Measurements from ENCODE around the gene MAGI1. TPM values are rescaled to one million over a fixed set of nuclear protein-coding genes. Genes with fewer than 3 reads are reported as not detected.
"Not testable (repeated sequence)": the region's sequence is repeated elsewhere in the genome, so short reads cannot be mapped to it uniquely, and the experiment has no call there.

The MAGI1 gene
- total RNA-seq, 2 experiments from 2014 or later, result 0.04 TPM; not detected in 1

GRCh38 chr3:65540666-65541065, 498.1 kb downstream of the MAGI1 start:
- no peak overlapping the region for H3K27ac Mint-ChIP-seq
- no peaks in the 10 kb centered on the region for H3K4me1 Mint-ChIP-seq
- CTCF ChIA-PET, result no interaction called here
- H3K36me3 Mint-ChIP-seq (ENCODE audit: low read depth), result no peaks in the 10 kb centered on the region
- no peak overlapping the region for H3K4me3 Mint-ChIP-seq
- DNase-seq, result no peak
- H3K27me3 Mint-ChIP-seq, result no peaks in the 10 kb centered on the region
- no peaks in the 10 kb centered on the region for H3K9me3 Mint-ChIP-seq
- POLR2A ChIA-PET, result no interaction called here

- Mint-ChIP-seq H3K36me3 (ENCODE audit: low read depth) (no peaks in the 10 kb centered on the region), H3K4me3 (no peak overlapping the region), H3K27me3 (no peaks in the 10 kb centered on the region), H3K9me3 (no peaks in the 10 kb centered on the region), H3K27ac (no peak overlapping the region), H3K4me1 (no peaks in the 10 kb centered on the region)
- POLR2A ChIA-PET, result no interaction called here
- DNase-seq, result no peak
- CTCF ChIA-PET, result no interaction called here
Measured at GRCh38 chr3:65539616-65540015, 499.1 kb downstream of the MAGI1 start.

- no peaks in the 10 kb centered on the region for H3K27me3 Mint-ChIP-seq
- DNase-seq, result no peak
- H3K4me3 Mint-ChIP-seq, result no peak overlapping the region
- H3K9me3 Mint-ChIP-seq, result no peaks in the 10 kb centered on the region
- POLR2A ChIA-PET, result no interaction called here
- H3K27ac Mint-ChIP-seq, result no peak overlapping the region
- H3K4me1 Mint-ChIP-seq, result no peaks in the 10 kb centered on the region
- no peaks in the 10 kb centered on the region for H3K36me3 Mint-ChIP-seq (ENCODE audit: low read depth)
- CTCF ChIA-PET, result no interaction called here
Measured at GRCh38 chr3:65538101-65538500, 500.6 kb downstream of the MAGI1 start.

GRCh38 chr3:65537109-65537508, 501.6 kb downstream of the MAGI1 start:
- Mint-ChIP-seq H3K36me3 (ENCODE audit: low read depth) (no peaks in the 10 kb centered on the region), H3K27ac (no peak overlapping the region), H3K4me3 (no peak overlapping the region), H3K9me3 (no peaks in the 10 kb centered on the region), H3K27me3 (no peaks in the 10 kb centered on the region), H3K4me1 (no peaks in the 10 kb centered on the region)
- no peak for DNase-seq
- CTCF ChIA-PET, result no interaction called here
- POLR2A ChIA-PET, result no interaction called here

- Mint-ChIP-seq H3K4me3 (no peak overlapping the region), H3K27me3 (no peaks in the 10 kb centered on the region), H3K36me3 (ENCODE audit: low read depth) (no peaks in the 10 kb centered on the region), H3K9me3 (no peaks in the 10 kb centered on the region), H3K4me1 (no peaks in the 10 kb centered on the region), H3K27ac (no peak overlapping the region)
- no peak for DNase-seq
- CTCF ChIA-PET, result no interaction called here
- POLR2A ChIA-PET, result no interaction called here
Measured at GRCh38 chr3:65535260-65535659, 503.5 kb downstream of the MAGI1 start.

- Mint-ChIP-seq H3K27ac (no peak overlapping the region), H3K36me3 (ENCODE audit: low read depth) (no peaks in the 10 kb centered on the region), H3K4me1 (no peaks in the 10 kb centered on the region), H3K9me3 (no peaks in the 10 kb centered on the region), H3K27me3 (no peaks in the 10 kb centered on the region), H3K4me3 (no peak overlapping the region)
- ChIA-PET CTCF (no interaction called here), POLR2A (no interaction called here)
- DNase-seq, result no peak
Measured at GRCh38 chr3:65534805-65535204, 503.9 kb downstream of the MAGI1 start.

- ChIA-PET POLR2A (no interaction called here), CTCF (no interaction called here)
- Mint-ChIP-seq H3K9me3 (no peaks in the 10 kb centered on the region), H3K4me3 (no peak overlapping the region), H3K27me3 (no peaks in the 10 kb centered on the region), H3K36me3 (ENCODE audit: low read depth) (no peaks in the 10 kb centered on the region), H3K27ac (no peak overlapping the region), H3K4me1 (no peaks in the 10 kb centered on the region)
- DNase-seq, result no peak
Measured at GRCh38 chr3:65532749-65533148, 506.0 kb downstream of the MAGI1 start.

- H3K36me3 Mint-ChIP-seq (ENCODE audit: low read depth), result no peaks in the 10 kb centered on the region
- no peaks in the 10 kb centered on the region for H3K9me3 Mint-ChIP-seq
- POLR2A ChIA-PET, result no interaction called here
- H3K4me1 Mint-ChIP-seq, result no peaks in the 10 kb centered on the region
- H3K4me3 Mint-ChIP-seq, result no peak overlapping the region
- CTCF ChIA-PET, result no interaction called here
- H3K27ac Mint-ChIP-seq, result no peak overlapping the region
- no peak for DNase-seq
- no peaks in the 10 kb centered on the region for H3K27me3 Mint-ChIP-seq
Measured at GRCh38 chr3:65532215-65532614, 506.5 kb downstream of the MAGI1 start.

- no peak overlapping the region for H3K27ac Mint-ChIP-seq
- H3K4me1 Mint-ChIP-seq, result no peaks in the 10 kb centered on the region
- POLR2A ChIA-PET, result no interaction called here
- no peak overlapping the region for H3K4me3 Mint-ChIP-seq
- H3K36me3 Mint-ChIP-seq (ENCODE audit: low read depth), result no peaks in the 10 kb centered on the region
- H3K27me3 Mint-ChIP-seq, result no peaks in the 10 kb centered on the region
- no peaks in the 10 kb centered on the region for H3K9me3 Mint-ChIP-seq
- no peak for DNase-seq
- CTCF ChIA-PET, result no interaction called here
Measured at GRCh38 chr3:65531499-65531898, 507.2 kb downstream of the MAGI1 start.

- ChIA-PET POLR2A (no interaction called here), CTCF (no interaction called here)
- no peaks in the 10 kb centered on the region for H3K9me3 Mint-ChIP-seq
- no peaks in the 10 kb centered on the region for H3K36me3 Mint-ChIP-seq (ENCODE audit: low read depth)
- DNase-seq, result no peak
- no peaks in the 10 kb centered on the region for H3K4me1 Mint-ChIP-seq
- H3K27ac Mint-ChIP-seq, result no peak overlapping the region
- H3K27me3 Mint-ChIP-seq, result no peaks in the 10 kb centered on the region
- no peak overlapping the region for H3K4me3 Mint-ChIP-seq
Measured at GRCh38 chr3:65526656-65527055, 512.1 kb downstream of the MAGI1 start.

- Mint-ChIP-seq H3K4me1 (no peaks in the 10 kb centered on the region), H3K36me3 (ENCODE audit: low read depth) (no peaks in the 10 kb centered on the region), H3K27me3 (no peaks in the 10 kb centered on the region), H3K9me3 (no peaks in the 10 kb centered on the region), H3K4me3 (no peak overlapping the region), H3K27ac (no peak overlapping the region)
- POLR2A ChIA-PET, result no interaction called here
- CTCF ChIA-PET, result no interaction called here
- DNase-seq, result no peak
Measured at GRCh38 chr3:65524584-65524983, 514.1 kb downstream of the MAGI1 start.

- POLR2A ChIA-PET, result no interaction called here
- H3K27me3 Mint-ChIP-seq, result no peaks in the 10 kb centered on the region
- H3K36me3 Mint-ChIP-seq (ENCODE audit: low read depth), result no peaks in the 10 kb centered on the region
- CTCF ChIA-PET, result no interaction called here
- H3K9me3 Mint-ChIP-seq, result no peaks in the 10 kb centered on the region
- no peak overlapping the region for H3K4me3 Mint-ChIP-seq
- no peaks in the 10 kb centered on the region for H3K4me1 Mint-ChIP-seq
- no peak for DNase-seq
- no peak overlapping the region for H3K27ac Mint-ChIP-seq
Measured at GRCh38 chr3:65523878-65524277, 514.8 kb downstream of the MAGI1 start.

- H3K36me3 Mint-ChIP-seq (ENCODE audit: low read depth), result no peaks in the 10 kb centered on the region
- ChIA-PET CTCF (no interaction called here), POLR2A (no interaction called here)
- no peak overlapping the region for H3K4me3 Mint-ChIP-seq
- H3K27me3 Mint-ChIP-seq, result no peaks in the 10 kb centered on the region
- no peak for DNase-seq
- no peak overlapping the region for H3K27ac Mint-ChIP-seq
- H3K9me3 Mint-ChIP-seq, result no peaks in the 10 kb centered on the region
- H3K4me1 Mint-ChIP-seq, result no peaks in the 10 kb centered on the region
Measured at GRCh38 chr3:65521032-65521431, 517.7 kb downstream of the MAGI1 start.

GRCh38 chr3:65516998-65517397, 521.7 kb downstream of the MAGI1 start:
- no peaks in the 10 kb centered on the region for H3K27me3 Mint-ChIP-seq
- H3K4me3 Mint-ChIP-seq, result no peak overlapping the region
- CTCF ChIA-PET, result no interaction called here
- no peak for DNase-seq
- no peaks in the 10 kb centered on the region for H3K4me1 Mint-ChIP-seq
- H3K27ac Mint-ChIP-seq, result no peak overlapping the region
- POLR2A ChIA-PET, result no interaction called here
- no peaks in the 10 kb centered on the region for H3K36me3 Mint-ChIP-seq (ENCODE audit: low read depth)
- peaks cover 3% of the 10 kb centered on the region for H3K9me3 Mint-ChIP-seq

- H3K36me3 Mint-ChIP-seq (ENCODE audit: low read depth); H3K27ac Mint-ChIP-seq; CTCF ChIA-PET; H3K4me1 Mint-ChIP-seq; H3K9me3 Mint-ChIP-seq; DNase-seq; H3K27me3 Mint-ChIP-seq; POLR2A ChIA-PET; H3K4me3 Mint-ChIP-seq: not testable (repeated sequence)
Measured at GRCh38 chr3:65514317-65514716, 524.4 kb downstream of the MAGI1 start.

Measured in activated CD4-positive, alpha-beta T cell treated with anti-CD3 and anti-CD28 coated beads, Interleukin-2, amount 10 ng/mL, durations not matched to agents 7 days and 5 days (primary cell).